ENCODE results near the gene SLC25A41. TPM values are rescaled to one million over a fixed set of nuclear protein-coding genes. Genes with fewer than 3 reads are reported as not detected.

The SLC25A41 gene
- total RNA-seq, 4 donors from 2014 or later, result not detected

GRCh38 chr19:6381030-6381750 lies 52.4 kb downstream of the SLC25A41 start:
- TF ChIP-seq CTCF (IDR thresholded peaks at IDR 0.05; ENCODE audit: low read depth), result no peak

- TF ChIP-seq CTCF (IDR thresholded peaks at IDR 0.05; ENCODE audit: low read depth), result no peak
These were observed 53.8 kb downstream of the SLC25A41 start for GRCh38 chr19:6379744-6380143.

- TF ChIP-seq CTCF (IDR thresholded peaks at IDR 0.05; ENCODE audit: low read depth), result no peak
These were observed 55.1 kb downstream of the SLC25A41 start for GRCh38 chr19:6378486-6378885.

- no peak for TF ChIP-seq CTCF (IDR thresholded peaks at IDR 0.05; ENCODE audit: low read depth)
These were observed 55.5 kb downstream of the SLC25A41 start for GRCh38 chr19:6378041-6378440.

GRCh38 chr19:6376512-6377190 lies 56.9 kb downstream of the SLC25A41 start:
- no peak for TF ChIP-seq CTCF (IDR thresholded peaks at IDR 0.05; ENCODE audit: low read depth)

Small RNA genes lying within 50 kb of the gene (small RNA-seq; reads per million reads assigned to genes)
- gene MIR6790, result not detected
- gene MIR6885, result not detected

Other genes with a start within 250 kb of the SLC25A41 start
- 10 to 100 TPM in 2 of 4 donors, 1 to 10 TPM in 2; 7.0 to 19.0 (median 10.4) TPM for gene MLLT1, start 153.8 kb downstream of the SLC25A41 start, total RNA-seq
- gene ACER1, start 100.2 kb downstream of the SLC25A41 start, total RNA-seq, result under 1 TPM in 1 of 4 donors, not detected in 3; 0.44 TPM
- gene CLPP, start 72.2 kb downstream of the SLC25A41 start, total RNA-seq, result 10 to 100 TPM; 41.1 to 88.4 (median 56.2) TPM
- 10 to 100 TPM; 26.9 to 78.9 (median 60.2) TPM for gene ALKBH7, start 61.0 kb downstream of the SLC25A41 start, total RNA-seq
- 1 to 10 TPM in 1 of 4 donors, under 1 TPM in 3; 0.16 to 1.5 (median 0.78) TPM for gene PSPN, start 57.8 kb downstream of the SLC25A41 start, total RNA-seq
- 10 to 100 TPM; 27.9 to 41.6 (median 33.8) TPM for gene GTF2F1, start 40.6 kb downstream of the SLC25A41 start, total RNA-seq
- 100 to 1,000 TPM in 1 of 4 donors, 10 to 100 TPM in 3; 44.7 to 114 (median 61.6) TPM for gene KHSRP, start 9.0 kb downstream of the SLC25A41 start, total RNA-seq
- 10 to 100 TPM; 14.3 to 50.9 (median 23.9) TPM for gene SLC25A23, start 26.0 kb upstream of the SLC25A41 start, total RNA-seq
- 1 to 10 TPM in 1 of 4 donors, not detected in 3; 1.0 TPM for gene CRB3, start 30.5 kb upstream of the SLC25A41 start, total RNA-seq
- gene DENND1C, start 48.0 kb upstream of the SLC25A41 start, total RNA-seq, result 1 to 10 TPM; 2.4 to 8.0 (median 4.0) TPM
- gene TUBB4A, start 68.5 kb upstream of the SLC25A41 start, total RNA-seq, result under 1 TPM in 1 of 4 donors, not detected in 3; 0.22 TPM
- 1 to 10 TPM in 2 of 4 donors, not detected in 2; 1.5 to 3.7 TPM for gene TNFSF9, start 97.3 kb upstream of the SLC25A41 start, total RNA-seq
- not detected for gene CD70, start 157.4 kb upstream of the SLC25A41 start, total RNA-seq
- gene TNFSF14, start 236.4 kb upstream of the SLC25A41 start, total RNA-seq, result 1 to 10 TPM in 1 of 4 donors, under 1 TPM in 3; 0.19 to 2.9 (median 0.77) TPM

Data from subcutaneous adipose tissue (tissue), 4 donors.